Epithelial cell of esophagus (primary cell): Measurements from ENCODE around the gene CEP20.
A peak's percentile ranks its signal among the peaks of the same experiment; 100 is the strongest.
"Not testable (repeated sequence)": the region's sequence is repeated elsewhere in the genome, so short reads cannot be mapped to it uniquely, and the experiment has no call there.

ENCODE experiments used
- DNase-seq: peaks from one replicate; pipeline ENCODE4 v3.0.0; 2010; ENCODE audit warnings: low read depth
- H3K4me3 ChIP-seq: 2 replicates; pipeline ENCODE4 v1.5.1; 2011; ENCODE audit warnings: mild to moderate bottlenecking, low read length, control low read depth
- CTCF ChIP-seq: IDR thresholded peaks from 2 replicates; pipeline ENCODE4 v1.5.1; 2011; ENCODE audit warnings: low read depth, mild to moderate bottlenecking, low read length, control low read depth, inconsistent platforms; ENCODE audit not compliant: insufficient read depth; ENCODE audit errors: missing control alignments

CEP20 gene

GRCh38 chr16:15888072-15888976, at the start of gene CEP20:
Gene CEP20, minus strand, starts transcription at chr16:15888603. Its CDS starts 18 bp downstream, at chr16:15888585.
- H3K4me3 ChIP-seq: peak within 1 kb of the TSS; percentile 70
- peak; percentile 100 for DNase-seq
- TF ChIP-seq CTCF: peak; percentile 20

GRCh38 chr16:15936809-15937208, 48.4 kb upstream of the CEP20 start:
- DNase-seq, H3K4me3 ChIP-seq: not testable (repeated sequence)

GRCh38 chr16:15934991-15935390, 46.6 kb upstream of the CEP20 start:
- TF ChIP-seq CTCF: no peak
- no peak overlapping the region for H3K4me3 ChIP-seq
- DNase-seq: no peak

- no peak for DNase-seq
- H3K4me3 ChIP-seq: no peak overlapping the region
- no peak for TF ChIP-seq CTCF
Observed at GRCh38 chr16:15933781-15934180, 45.4 kb upstream of the CEP20 start.

- TF ChIP-seq CTCF: no peak
- no peak for DNase-seq
- no peak overlapping the region for H3K4me3 ChIP-seq
Observed at GRCh38 chr16:15932939-15933338, 44.5 kb upstream of the CEP20 start.

GRCh38 chr16:15928261-15929104, 40.1 kb upstream of the CEP20 start:
- no peak for DNase-seq
- no peak overlapping the region for H3K4me3 ChIP-seq
- TF ChIP-seq CTCF: no peak

GRCh38 chr16:15925631-15926030, 37.2 kb upstream of the CEP20 start:
- DNase-seq: no peak
- TF ChIP-seq CTCF: no peak
- no peak overlapping the region for H3K4me3 ChIP-seq
